IPS-NIHi11 (cell line): ENCODE results near the gene SLC1A7.
"Not testable (repeated sequence)": the region's sequence is repeated elsewhere in the genome, so short reads cannot be mapped to it uniquely, and the experiment has no call there.

ENCODE experiments used
- DNase-seq: peaks from one replicate; pipeline ENCODE4 v3.0.0; 2012; ENCODE audit warnings: mixed read lengths, low spot score

Gene SLC1A7

DNA sequence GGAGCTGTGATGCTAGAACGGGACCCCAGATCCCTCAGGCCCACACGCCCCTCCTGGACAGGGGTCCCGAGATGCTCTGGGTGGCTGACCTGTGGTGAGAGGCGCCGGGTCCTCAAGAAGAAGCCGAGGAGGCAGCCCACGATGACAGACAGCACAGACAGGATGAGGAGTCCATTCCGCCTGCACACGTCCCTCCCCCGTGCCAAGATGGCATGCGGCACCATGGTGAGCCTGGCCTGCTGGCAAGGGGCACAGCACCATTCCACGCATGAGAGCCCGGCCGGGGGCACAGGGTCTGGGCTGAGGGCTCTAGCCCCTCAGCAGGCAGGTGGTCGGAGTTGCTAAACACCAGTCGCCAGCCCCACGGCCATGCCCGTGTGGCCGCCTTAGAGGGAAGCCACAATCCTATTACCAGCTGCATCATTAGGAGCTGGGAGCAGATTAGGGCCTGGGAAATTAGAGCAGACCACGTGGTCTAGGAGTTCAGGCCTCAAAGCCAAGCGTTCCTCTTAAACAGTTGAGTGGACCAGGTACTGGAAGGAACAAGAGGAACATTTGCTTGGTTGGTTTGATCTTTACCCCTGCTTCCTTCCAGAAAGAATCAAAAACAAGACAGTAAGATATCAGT is at the start of gene SLC1A7:
SLC1A7 (minus strand) TSS at position 413 of the 628 bp plus-strand sequence; CDS start at position 224, 189 bp downstream.
- DNase-seq = no peak

DNA sequence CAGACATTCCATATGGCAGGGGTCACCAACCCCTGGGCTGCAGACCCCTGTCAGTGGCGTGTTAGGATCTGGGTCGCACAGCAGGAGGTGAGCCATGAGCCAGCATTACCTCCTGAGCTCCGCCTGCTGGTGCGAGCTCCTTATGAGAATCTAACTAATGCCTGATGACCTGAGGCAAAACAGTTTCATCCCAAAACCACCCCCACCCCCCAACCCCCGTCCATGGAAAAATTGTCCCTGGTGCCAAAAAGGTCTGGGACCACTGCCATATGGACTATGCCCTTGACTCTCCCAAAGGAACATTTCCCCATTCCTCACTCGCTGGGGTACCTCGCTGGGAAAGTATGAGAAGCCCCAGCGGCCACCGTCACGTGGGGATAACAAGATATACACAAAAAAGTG is 47.8 kb upstream of the SLC1A7 start:
- DNase-seq = no peak

DNA sequence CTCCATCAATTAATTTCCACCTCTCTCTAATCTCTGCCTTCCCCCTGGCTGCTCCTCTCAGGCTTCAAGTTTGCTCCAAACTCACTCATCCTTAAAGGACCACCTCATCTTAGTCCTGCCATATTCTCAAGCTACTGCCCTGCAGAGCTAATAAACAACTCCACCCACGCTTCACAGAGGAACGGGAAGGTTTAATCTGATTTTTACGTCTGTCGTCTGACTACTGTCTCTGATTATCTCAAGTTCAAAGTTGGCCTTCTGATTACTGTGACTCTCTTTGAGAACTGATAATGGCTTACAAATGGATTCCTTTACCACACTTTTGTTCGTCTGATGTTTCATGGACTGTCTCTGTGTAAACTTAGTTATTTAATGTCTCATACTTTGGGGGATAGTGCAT is 46.6 kb upstream of the SLC1A7 start:
- DNase-seq = no peak

DNA sequence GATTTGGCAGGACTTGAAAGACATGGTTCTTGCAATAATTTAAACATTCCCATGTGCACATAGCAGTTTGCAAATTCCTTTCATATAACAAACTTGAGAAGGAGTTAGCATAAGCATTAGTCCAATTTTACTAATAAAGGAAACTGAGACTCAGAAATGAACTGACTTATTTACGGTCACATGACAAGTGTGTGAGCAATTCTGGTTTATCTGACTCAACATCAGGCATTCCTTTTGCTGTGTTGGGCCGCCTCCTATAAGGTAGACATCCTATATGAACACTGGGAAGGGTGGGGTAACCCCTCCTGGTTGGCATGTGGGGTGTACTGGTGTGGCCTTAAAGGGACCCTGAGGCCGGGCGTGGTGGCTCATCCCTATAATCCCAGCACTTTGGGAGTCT is 45.7 kb upstream of the SLC1A7 start:
- no peak for DNase-seq

DNA sequence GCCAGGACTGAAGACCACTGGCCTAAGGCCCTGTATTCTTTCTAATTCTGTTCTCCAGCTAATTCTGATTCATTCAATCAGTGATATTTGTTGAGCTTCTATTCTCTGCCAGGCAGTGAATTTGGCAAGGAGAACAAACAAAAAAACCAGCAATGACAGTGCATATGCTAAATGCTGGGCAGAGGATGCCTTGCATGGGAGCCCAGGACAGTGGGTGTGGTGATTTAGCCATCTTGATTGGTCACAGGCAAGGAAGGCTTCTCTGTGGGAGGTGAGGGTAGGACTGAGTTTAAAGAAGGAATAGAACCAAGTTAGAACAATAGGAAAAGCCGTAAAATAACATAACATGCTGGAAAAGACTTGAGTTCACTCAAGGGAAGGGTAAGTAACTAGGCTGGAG is 45.0 kb upstream of the SLC1A7 start:
- no peak for DNase-seq

DNA sequence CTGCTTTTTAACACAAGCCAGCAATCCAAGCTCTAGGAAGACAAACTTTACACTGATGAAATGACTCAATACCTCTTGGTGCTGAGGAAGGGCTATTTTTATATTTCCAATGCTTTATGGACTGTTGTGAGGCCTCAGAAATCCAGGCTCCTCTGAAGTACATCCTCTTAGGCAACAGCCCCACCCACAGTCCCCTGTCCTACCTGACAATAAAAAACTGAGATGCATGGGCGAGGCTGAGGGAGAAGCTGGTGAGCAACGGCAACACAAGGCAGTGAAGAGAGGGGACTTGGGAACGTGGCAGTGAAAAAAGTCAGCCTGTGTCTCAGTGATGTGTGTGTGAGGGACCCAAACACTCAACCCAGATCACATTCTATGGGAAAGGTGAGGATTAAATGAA is 44.1 kb upstream of the SLC1A7 start:
- no peak for DNase-seq

DNA sequence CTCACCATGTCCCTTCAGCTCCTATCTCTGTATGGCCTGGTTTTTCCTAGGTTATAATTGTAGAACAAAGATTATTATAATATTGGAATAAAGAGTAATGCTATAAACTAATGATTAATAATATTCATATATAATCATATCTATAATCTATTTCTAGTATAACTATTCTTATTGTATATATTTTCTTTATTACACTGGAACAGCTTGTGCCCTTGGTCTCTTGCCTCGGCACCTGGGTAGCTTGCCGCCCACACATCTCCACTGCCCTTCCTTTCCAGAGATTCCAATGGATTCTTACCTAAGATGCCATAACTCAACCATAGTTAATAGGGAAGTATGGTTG is 43.5 kb upstream of the SLC1A7 start:
- not testable (repeated sequence) for DNase-seq

DNA sequence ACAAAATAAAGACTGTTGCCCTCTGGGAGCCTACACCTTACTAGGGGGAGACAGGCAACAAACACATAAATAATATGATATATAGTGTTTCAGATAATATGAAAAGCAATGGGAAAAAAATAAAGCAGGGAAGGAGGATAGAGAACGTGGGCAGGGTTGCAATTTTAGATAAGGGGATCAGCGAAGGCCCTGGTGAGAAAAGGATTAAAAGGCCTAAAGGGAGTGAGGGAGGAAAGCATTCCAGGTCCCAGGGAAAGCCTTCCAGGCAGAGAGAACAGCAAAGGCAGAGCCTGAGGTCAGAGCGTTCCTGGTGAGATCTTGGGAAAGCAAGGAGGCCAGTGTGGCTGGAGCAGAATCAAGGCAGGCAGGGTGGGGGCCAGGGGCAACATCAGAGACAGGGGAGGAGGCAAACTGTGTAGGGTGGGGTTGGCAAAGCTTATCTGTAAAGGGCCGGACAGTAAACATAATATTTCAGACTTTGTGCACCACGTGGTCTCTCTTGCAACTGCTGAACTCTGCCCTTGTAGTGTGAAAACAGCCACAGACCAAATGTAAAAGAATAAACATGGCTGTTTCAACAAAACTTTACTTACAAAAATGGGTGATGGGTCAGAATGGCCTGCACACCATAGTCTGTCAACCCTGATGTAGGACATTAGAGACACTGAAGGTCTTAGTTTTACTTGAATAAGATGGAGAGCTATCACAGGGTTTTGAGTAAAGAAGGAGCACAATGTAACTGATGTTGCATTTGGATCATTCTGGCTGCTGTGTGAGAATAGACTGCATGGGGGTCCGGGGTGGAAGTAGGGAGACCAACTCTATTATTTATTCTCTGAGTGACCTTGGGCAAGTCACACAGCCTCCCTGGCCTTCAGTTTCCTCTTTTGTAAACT is 40.9 kb upstream of the SLC1A7 start:
- no peak for DNase-seq

DNA sequence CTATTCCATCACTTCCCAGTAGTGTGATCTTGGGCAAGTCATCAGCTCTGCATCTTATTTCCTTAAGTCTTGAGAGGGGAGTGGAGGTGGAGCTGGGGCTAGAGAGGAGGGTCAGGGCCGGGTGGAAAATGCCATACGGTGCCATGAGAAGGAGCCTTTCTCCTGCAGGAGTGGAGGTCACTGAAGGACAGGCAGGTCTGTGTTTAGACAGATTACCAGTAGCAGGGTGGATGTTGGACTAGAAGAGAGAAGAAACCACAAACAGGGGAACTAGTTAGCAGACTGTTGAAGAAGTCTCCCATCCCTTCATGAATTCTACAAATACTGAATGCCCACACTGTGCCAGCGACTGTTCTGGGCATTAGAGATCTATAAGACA is 40.3 kb upstream of the SLC1A7 start:
- DNase-seq = no peak

DNA sequence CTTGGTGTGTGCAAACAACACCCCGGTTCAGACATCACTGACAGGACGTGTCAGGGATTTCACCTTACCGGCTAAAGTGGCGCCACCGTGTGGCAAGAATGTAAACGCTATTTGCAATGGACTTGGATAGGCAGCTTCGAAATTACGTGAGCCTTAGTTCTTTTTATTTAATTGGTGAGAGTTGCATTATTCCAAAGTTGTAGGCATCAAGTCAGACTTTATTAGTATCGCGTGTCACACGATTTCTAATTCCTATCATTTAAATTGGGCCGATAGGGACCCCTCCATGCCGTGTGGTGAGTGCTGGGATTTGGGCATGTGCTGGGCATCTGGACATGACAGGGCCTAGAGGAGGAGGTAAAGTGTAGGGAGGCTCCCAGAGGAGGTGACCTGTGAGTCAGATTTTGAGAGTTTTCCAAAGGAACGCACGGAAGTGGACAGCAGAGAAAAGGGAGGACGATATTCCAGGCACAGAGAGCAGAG is 39.7 kb upstream of the SLC1A7 start:
- peak; percentile 82 for DNase-seq

DNA sequence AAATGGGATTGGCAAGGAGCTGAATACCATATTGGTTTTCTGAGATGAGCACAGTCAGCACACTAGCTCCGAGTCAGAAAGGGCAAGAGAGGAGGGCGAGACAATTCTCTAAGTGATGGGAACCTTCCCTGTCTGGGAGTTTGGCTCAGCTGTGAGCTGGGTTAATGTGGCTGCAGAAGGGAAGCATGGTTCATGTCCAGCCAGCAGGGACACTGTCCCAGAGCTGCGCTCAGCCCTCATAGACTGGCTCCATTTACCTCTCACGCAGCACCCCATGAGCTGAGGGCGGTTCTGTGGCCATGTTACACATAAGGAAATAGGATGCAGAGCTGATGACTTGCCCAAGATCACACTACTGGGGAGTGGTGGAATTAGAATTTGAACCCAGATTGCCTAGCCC is 38.5 kb upstream of the SLC1A7 start:
- DNase-seq = no peak

DNA sequence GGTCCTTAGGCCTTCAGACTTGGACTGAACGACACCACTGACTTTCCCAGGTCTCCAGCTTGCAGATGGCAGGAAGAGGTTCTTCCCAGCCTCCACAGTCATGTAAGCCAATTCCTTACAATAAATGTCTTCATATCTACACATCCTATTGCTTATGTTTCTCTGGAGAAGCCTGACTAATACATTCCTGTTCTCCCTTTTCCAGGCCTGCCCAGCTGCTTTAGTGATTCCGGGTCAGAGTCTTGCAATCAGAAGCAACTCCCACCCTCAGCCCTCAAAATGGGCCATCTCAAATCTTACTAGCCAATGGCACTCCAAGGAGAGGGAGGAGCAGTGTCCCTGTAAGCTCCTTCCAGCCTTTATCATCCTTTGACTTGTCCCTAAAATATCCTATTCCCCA is 37.8 kb upstream of the SLC1A7 start:
- no peak for DNase-seq

DNA sequence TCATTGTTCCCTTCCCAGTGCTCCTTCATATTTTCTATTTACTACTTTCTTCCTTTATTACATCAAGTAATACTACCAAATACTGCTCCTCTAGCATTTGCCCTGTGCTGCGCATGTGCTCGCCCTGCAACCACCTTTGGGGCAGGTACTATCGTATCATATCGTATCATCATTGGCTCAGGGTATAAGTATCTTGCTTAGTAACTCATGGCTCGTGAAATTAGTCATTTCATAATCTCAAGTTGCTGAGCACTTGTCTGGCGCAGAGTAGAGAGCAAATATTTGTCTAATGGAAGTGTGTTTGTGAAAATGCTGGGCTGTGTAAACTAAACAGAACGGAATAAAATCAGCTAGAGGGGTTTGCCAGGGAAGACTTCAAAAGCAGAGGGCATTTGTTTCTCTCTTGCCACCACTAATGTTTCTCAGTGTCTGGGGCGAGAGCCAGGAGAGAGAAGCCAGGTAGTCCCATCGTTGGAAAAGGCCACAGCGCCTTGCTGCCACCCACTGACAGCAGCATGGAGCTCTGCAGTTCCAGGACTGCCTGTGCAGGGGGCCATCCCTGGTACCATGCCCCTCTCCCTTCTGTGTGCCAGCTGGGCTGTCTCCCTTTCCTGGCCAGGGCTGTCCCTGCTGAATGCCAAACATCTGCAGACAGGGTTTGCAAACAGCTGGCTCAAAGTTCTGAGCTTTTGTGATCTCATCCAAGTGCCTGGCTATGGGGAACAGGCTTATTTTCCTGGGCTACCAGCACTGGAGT is 34.2 kb upstream of the SLC1A7 start:
- no peak for DNase-seq

DNA sequence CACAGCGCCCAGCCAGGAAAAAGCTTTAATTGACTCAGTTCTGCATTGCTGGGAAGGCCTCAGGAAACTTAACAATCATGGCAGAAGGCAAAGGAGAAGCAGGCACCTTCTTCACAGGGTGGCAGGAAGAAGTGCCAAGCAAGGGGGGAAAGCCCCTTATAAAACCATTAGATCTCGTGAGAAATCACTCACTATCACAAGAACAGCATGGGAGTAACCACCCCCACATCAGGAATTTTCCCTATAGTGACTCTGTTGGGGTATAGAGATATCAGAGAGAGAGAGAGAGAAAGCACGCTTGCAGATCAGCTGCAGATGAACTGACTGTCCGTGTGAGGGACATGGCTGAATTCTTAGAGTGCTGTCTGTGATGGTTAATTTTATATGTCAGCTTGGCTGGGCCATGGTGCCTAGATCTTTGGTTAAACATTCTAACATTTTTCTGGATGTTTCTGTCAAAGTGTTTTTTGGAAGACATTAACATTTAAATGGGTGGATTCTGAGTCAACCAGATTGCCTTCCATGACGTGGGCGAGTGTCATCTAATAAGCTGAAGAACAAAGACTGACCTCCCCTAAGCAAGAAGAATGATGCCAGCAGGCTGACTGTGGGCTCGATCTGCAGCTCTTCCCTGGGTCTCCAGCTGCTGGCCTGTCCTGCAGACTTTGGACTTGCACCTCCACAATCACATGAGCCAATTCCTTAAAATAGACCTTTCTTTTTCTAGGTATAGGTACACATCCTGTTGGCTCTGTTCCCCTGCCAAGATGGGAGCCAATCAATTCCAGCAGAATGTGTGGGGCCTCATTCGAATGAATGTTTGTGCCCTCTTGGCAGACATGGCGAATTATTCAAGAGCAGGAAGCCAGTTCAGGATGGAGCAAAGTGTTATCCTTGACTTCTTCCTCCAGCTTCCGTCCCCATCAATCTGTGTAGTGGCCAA is 32.8 kb upstream of the SLC1A7 start:
- no peak for DNase-seq

DNA sequence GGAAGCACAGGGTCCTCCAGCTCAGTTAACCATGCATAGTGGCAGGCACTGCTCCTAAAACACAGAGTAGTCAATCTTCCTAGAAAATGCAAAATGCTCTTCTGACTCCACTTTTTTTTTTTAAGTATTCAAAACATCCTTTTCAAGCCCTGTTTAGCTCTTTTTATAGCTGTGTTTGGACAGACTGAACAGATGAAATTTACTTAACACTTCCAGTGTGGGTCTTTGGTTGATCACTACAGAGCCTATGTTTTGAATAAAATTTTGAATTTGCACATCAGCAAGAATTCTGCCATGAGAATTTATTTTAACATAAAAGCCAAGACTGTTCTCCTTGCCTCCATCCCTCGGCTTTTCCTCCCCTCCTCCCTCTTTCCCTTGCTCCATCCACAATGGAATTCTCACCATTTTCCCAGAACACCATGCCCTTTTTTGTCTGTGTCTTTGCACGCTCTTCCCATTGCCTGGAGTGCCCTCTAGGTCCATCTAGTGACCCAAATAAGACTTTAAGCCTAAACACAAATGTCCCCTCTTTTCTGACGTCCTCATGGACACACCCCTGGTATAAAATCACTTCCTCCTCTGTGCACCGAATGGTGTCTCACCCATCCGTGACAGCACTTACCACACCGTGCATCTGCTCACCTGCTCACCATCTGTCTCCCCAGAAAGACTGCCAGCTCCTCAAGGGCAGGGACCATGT is 30.1 kb upstream of the SLC1A7 start:
- DNase-seq = no peak

DNA sequence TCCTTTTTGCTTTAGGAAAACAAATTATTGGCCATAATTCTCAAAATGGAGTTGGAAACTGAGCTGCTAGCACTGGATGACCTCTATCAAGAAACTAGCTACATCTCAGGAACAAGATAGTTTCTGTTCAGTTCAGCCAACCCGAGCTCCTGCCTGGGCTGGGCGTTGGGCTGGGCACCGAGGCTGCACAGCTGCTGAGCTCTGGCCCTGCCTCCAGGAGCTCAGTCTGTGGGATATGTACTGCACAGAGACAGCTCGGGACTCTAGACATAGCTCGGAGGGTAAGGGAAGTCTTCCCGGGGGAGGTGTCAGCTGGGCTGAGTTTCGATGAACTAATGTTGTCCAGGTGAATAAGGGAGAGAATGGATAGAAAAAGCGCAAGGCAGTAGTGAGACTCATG is 24.5 kb upstream of the SLC1A7 start:
- no peak for DNase-seq

DNA sequence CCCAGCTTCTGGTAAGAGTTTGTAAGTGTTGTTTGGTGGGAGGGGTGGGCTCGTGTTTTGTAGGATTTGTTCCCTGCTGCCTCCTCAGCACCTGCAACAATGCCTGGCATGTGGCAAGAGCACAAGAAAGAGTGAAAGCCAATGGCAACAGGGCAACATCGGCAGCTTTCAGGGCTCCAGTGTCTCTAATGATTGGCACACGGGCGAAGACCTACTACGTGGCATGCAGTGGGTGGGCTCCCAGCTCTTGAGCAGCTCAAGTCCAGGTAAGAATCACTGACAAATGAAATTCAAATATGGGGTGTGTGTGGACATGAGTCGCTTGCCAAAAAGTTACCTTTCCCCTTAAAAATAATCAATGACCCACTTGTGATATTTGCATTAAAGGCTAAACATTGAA is 23.9 kb upstream of the SLC1A7 start:
- no peak for DNase-seq

DNA sequence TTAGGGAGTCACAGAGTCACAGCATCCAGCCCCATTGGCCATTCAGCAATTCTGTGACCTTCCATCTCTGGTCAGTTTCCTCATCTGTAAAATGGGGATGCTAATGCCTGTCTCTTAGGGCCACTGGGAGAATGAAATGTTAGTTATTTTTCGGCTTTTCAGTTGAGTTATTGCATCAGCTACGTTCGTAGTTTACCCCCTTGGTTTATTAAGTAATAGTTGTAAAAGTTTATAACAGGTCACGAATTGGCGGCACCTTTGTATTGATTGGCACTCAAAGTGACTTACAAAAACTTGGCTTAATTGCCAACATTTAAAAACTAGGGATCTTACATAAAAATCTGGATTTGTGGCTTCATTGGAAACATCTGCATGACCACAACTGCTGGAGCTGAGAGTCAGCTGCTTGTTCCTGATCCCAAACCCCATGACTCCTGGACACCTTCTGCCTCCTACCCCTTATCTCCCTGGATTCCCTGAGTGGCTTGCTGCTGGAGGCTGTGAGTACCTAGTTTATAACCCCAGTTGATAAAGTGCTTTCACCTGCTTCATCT is 23.0 kb upstream of the SLC1A7 start:
- no peak for DNase-seq

DNA sequence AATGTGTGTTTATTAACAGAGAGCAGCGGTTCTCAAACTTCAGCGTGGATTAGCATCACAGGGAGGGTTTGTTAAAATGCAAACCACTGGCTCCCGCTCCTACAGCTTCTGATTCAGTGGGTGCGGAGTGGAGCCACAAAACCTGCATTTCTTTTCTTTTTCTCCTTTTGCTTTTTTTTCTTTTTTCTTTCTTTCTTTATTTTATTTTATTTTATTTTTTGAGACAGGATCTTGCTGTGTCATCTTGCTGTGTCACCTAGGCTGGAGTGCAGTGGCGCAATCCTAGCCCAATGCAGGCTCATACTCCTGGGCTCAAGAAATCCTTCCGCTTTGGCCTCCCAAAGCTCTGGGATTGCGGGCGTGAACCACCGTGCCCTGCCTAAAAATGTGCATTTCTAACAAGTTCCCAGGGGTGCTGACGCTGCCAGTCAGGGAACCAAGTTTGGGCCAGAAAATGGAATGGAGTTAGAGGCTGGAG is 20.9 kb upstream of the SLC1A7 start:
- no peak for DNase-seq

DNA sequence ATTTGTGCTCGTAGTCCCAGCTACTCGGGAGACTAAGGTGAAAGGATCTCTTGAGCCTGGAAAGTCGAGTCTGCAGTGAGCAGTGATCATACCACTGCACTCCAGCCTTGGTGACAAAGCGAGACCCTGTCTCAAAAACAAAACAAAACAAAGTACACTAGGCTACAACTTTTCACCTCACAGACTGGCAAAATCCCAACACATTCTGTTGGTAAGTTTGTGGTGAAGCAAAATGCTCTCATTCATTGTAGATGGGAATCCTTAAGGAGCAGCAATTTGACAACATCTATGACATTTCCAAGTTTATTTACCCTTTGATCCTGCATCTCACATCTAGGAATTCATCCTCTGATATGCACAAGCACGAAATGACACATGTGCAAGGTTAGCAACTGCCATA is 20.2 kb upstream of the SLC1A7 start:
- no peak for DNase-seq

DNA sequence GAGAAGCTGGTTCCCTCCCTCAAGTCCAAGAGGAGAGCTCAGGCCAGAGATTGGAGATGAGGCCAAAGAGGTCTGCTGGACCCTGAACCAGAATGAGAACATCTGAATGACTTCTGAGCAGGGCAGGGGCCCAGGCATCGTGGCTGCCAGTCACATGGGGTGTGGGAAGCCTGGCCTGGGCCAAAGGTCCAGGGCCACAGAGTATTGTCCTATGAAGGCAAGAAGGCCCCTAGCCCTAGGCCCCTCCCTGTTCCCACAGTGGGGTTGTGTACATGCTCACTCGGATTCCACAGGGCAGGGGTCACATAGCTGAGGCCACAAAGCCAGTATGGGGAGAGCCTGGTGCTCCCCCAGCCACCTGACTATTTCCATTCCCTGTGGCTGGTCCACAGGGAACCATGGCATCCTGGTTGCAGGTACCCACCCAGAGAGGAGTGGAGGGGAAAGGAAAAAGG is 18.5 kb upstream of the SLC1A7 start:
- no peak for DNase-seq
